ENCODE data around the gene RBM44. TPM values are rescaled to one million over a fixed set of nuclear protein-coding genes. Genes with fewer than 3 reads are reported as not detected.
"Not testable (repeated sequence)": the region's sequence is repeated elsewhere in the genome, so short reads cannot be mapped to it uniquely, and the experiment has no call there.

Gene RBM44
- polyA plus RNA-seq (2013, experiment 1 of 4): 0.33 TPM
- polyA plus RNA-seq (2013, experiment 2 of 4): 0.25 TPM
- polyA plus RNA-seq (2013, experiment 3 of 4): 0.27 TPM
- 0.24 TPM for polyA plus RNA-seq (2013, experiment 4 of 4)

- WGBS, 2 experiments: 96% methylated on average over 84 of the region's 84 CpGs
- H3K36me3 ChIP-seq (ENCODE audit: control insufficient read depth, insufficient read depth, low read length): no peaks in the 10 kb centered on the region
- no peaks in the 10 kb centered on the region for H3K4me1 ChIP-seq (ENCODE audit: control insufficient read depth, insufficient read depth, low read length)
- no peaks in the 10 kb centered on the region for H3K9me3 ChIP-seq (ENCODE audit: control insufficient read depth, low read length)
- no peaks in the 10 kb centered on the region for H3K27me3 ChIP-seq (ENCODE audit: control insufficient read depth, insufficient read depth, low read length, poor library complexity, severe bottlenecking)
- no peak within 1 kb of the TSS for H3K27ac ChIP-seq (ENCODE audit: insufficient read depth, low read depth, low read length, poor library complexity, severe bottlenecking)
- no peak within 1 kb of the TSS for H3K4me3 ChIP-seq (ENCODE audit: insufficient read depth, low read depth, low read length)
Observed at GRCh38 chr2:237798236-237799059, at the start of gene RBM44. Gene RBM44 (plus strand): TSS chr2:237798779. CDS start chr2:237813610, 14,831 bp downstream.

GRCh38 chr2:237749002-237749401 is 49.6 kb upstream of the RBM44 start:
- Histone ChIP-seq H3K4me1 (ENCODE audit: control insufficient read depth, insufficient read depth, low read length) (no peaks in the 10 kb centered on the region), H3K27ac (ENCODE audit: insufficient read depth, low read depth, low read length, poor library complexity, severe bottlenecking) (no peak overlapping the region), H3K36me3 (ENCODE audit: control insufficient read depth, insufficient read depth, low read length) (no peaks in the 10 kb centered on the region), H3K9me3 (ENCODE audit: control insufficient read depth, low read length) (no peaks in the 10 kb centered on the region), H3K27me3 (ENCODE audit: control insufficient read depth, insufficient read depth, low read length, poor library complexity, severe bottlenecking) (no peaks in the 10 kb centered on the region), H3K4me3 (ENCODE audit: insufficient read depth, low read depth, low read length) (no peak overlapping the region)
- WGBS, 2 experiments: 93% methylated on average over 11 of the region's 11 CpGs

GRCh38 chr2:237749961-237750360 is 48.6 kb upstream of the RBM44 start:
- Histone ChIP-seq H3K4me1 (ENCODE audit: control insufficient read depth, insufficient read depth, low read length) (no peaks in the 10 kb centered on the region), H3K27ac (ENCODE audit: insufficient read depth, low read depth, low read length, poor library complexity, severe bottlenecking) (no peak overlapping the region), H3K9me3 (ENCODE audit: control insufficient read depth, low read length) (no peaks in the 10 kb centered on the region), H3K4me3 (ENCODE audit: insufficient read depth, low read depth, low read length) (no peak overlapping the region), H3K36me3 (ENCODE audit: control insufficient read depth, insufficient read depth, low read length) (no peaks in the 10 kb centered on the region), H3K27me3 (ENCODE audit: control insufficient read depth, insufficient read depth, low read length, poor library complexity, severe bottlenecking) (no peaks in the 10 kb centered on the region)
- WGBS, 2 experiments: 90 to 96% methylated on average over 2 of the region's 2 CpGs

- H3K27ac ChIP-seq (ENCODE audit: insufficient read depth, low read depth, low read length, poor library complexity, severe bottlenecking); H3K36me3 ChIP-seq (ENCODE audit: control insufficient read depth, insufficient read depth, low read length); H3K27me3 ChIP-seq (ENCODE audit: control insufficient read depth, insufficient read depth, low read length, poor library complexity, severe bottlenecking); H3K4me3 ChIP-seq (ENCODE audit: insufficient read depth, low read depth, low read length); H3K9me3 ChIP-seq (ENCODE audit: control insufficient read depth, low read length); H3K4me1 ChIP-seq (ENCODE audit: control insufficient read depth, insufficient read depth, low read length): not testable (repeated sequence)
- whole genome bisulfite sequencing, 2 experiments: 94 to 95% methylated on average over 15 of the region's 15 CpGs
Observed at GRCh38 chr2:237750441-237750840, 48.1 kb upstream of the RBM44 start.

GRCh38 chr2:237752761-237753165 is 45.8 kb upstream of the RBM44 start:
- Histone ChIP-seq H3K4me3 (ENCODE audit: insufficient read depth, low read depth, low read length) (no peak overlapping the region), H3K27me3 (ENCODE audit: control insufficient read depth, insufficient read depth, low read length, poor library complexity, severe bottlenecking) (no peaks in the 10 kb centered on the region), H3K36me3 (ENCODE audit: control insufficient read depth, insufficient read depth, low read length) (peaks cover 7% of the 10 kb centered on the region), H3K4me1 (ENCODE audit: control insufficient read depth, insufficient read depth, low read length) (no peaks in the 10 kb centered on the region), H3K27ac (ENCODE audit: insufficient read depth, low read depth, low read length, poor library complexity, severe bottlenecking) (no peak overlapping the region), H3K9me3 (ENCODE audit: control insufficient read depth, low read length) (no peaks in the 10 kb centered on the region)
- WGBS, 2 experiments: 94 to 95% methylated on average over 5 of the region's 5 CpGs

- Histone ChIP-seq H3K36me3 (ENCODE audit: control insufficient read depth, insufficient read depth, low read length) (peaks cover 7% of the 10 kb centered on the region), H3K27ac (ENCODE audit: insufficient read depth, low read depth, low read length, poor library complexity, severe bottlenecking) (no peak overlapping the region), H3K4me1 (ENCODE audit: control insufficient read depth, insufficient read depth, low read length) (no peaks in the 10 kb centered on the region), H3K9me3 (ENCODE audit: control insufficient read depth, low read length) (no peaks in the 10 kb centered on the region), H3K27me3 (ENCODE audit: control insufficient read depth, insufficient read depth, low read length, poor library complexity, severe bottlenecking) (no peaks in the 10 kb centered on the region), H3K4me3 (ENCODE audit: insufficient read depth, low read depth, low read length) (no peak overlapping the region)
- WGBS, 2 experiments: 92 to 95% methylated on average over 3 of the region's 3 CpGs
Observed at GRCh38 chr2:237754182-237754581, 44.4 kb upstream of the RBM44 start.

GRCh38 chr2:237754626-237755248 is 43.8 kb upstream of the RBM44 start:
- Histone ChIP-seq H3K27ac (ENCODE audit: insufficient read depth, low read depth, low read length, poor library complexity, severe bottlenecking) (no peak overlapping the region), H3K27me3 (ENCODE audit: control insufficient read depth, insufficient read depth, low read length, poor library complexity, severe bottlenecking) (no peaks in the 10 kb centered on the region), H3K9me3 (ENCODE audit: control insufficient read depth, low read length) (no peaks in the 10 kb centered on the region), H3K36me3 (ENCODE audit: control insufficient read depth, insufficient read depth, low read length) (peaks cover 7% of the 10 kb centered on the region), H3K4me1 (ENCODE audit: control insufficient read depth, insufficient read depth, low read length) (no peaks in the 10 kb centered on the region), H3K4me3 (ENCODE audit: insufficient read depth, low read depth, low read length) (no peak overlapping the region)
- 92% methylated on average over 12 of the region's 12 CpGs for WGBS, 2 experiments

GRCh38 chr2:237757616-237758015 is 41.0 kb upstream of the RBM44 start:
- Histone ChIP-seq H3K4me3 (ENCODE audit: insufficient read depth, low read depth, low read length) (no peak overlapping the region), H3K27me3 (ENCODE audit: control insufficient read depth, insufficient read depth, low read length, poor library complexity, severe bottlenecking) (no peaks in the 10 kb centered on the region), H3K4me1 (ENCODE audit: control insufficient read depth, insufficient read depth, low read length) (no peaks in the 10 kb centered on the region), H3K27ac (ENCODE audit: insufficient read depth, low read depth, low read length, poor library complexity, severe bottlenecking) (no peak overlapping the region), H3K36me3 (ENCODE audit: control insufficient read depth, insufficient read depth, low read length) (peaks cover 7% of the 10 kb centered on the region), H3K9me3 (ENCODE audit: control insufficient read depth, low read length) (no peaks in the 10 kb centered on the region)
- 95% methylated on average over 8 of the region's 10 CpGs for WGBS, 2 experiments

- Histone ChIP-seq H3K9me3 (ENCODE audit: control insufficient read depth, low read length) (no peaks in the 10 kb centered on the region), H3K36me3 (ENCODE audit: control insufficient read depth, insufficient read depth, low read length) (peaks cover 7% of the 10 kb centered on the region), H3K4me3 (ENCODE audit: insufficient read depth, low read depth, low read length) (no peak overlapping the region), H3K27me3 (ENCODE audit: control insufficient read depth, insufficient read depth, low read length, poor library complexity, severe bottlenecking) (no peaks in the 10 kb centered on the region), H3K27ac (ENCODE audit: insufficient read depth, low read depth, low read length, poor library complexity, severe bottlenecking) (no peak overlapping the region), H3K4me1 (ENCODE audit: control insufficient read depth, insufficient read depth, low read length) (no peaks in the 10 kb centered on the region)
- 97% methylated on average over 10 of the region's 10 CpGs for WGBS, 2 experiments
Observed at GRCh38 chr2:237758185-237758584, 40.4 kb upstream of the RBM44 start.

GRCh38 chr2:237759176-237759575 is 39.4 kb upstream of the RBM44 start:
- 92 to 94% methylated on average over 10 of the region's 10 CpGs for WGBS, 2 experiments
- Histone ChIP-seq H3K9me3 (ENCODE audit: control insufficient read depth, low read length) (no peaks in the 10 kb centered on the region), H3K4me3 (ENCODE audit: insufficient read depth, low read depth, low read length) (no peak overlapping the region), H3K4me1 (ENCODE audit: control insufficient read depth, insufficient read depth, low read length) (no peaks in the 10 kb centered on the region), H3K27me3 (ENCODE audit: control insufficient read depth, insufficient read depth, low read length, poor library complexity, severe bottlenecking) (no peaks in the 10 kb centered on the region), H3K27ac (ENCODE audit: insufficient read depth, low read depth, low read length, poor library complexity, severe bottlenecking) (no peak overlapping the region), H3K36me3 (ENCODE audit: control insufficient read depth, insufficient read depth, low read length) (peaks cover 7% of the 10 kb centered on the region)
